Heart left ventricle (tissue), 16 donors: ENCODE measurements around the gene CSNK1G1. TPM values are rescaled to one million over a fixed set of nuclear protein-coding genes. Genes with fewer than 3 reads are reported as not detected.

Source experiments
- ATAC-seq, 4 donors: fragments of 200-7000 bp; cut with Tn5 transposase; one replicate each; pipeline ENCODE4 v1.9.1; 2020 to 2022; ENCODE audit warnings: moderate library complexity in 4 of 4, mild to moderate bottlenecking in 3 of 4, moderate number of reproducible peaks in 1 of 4
- DNase-seq, 5 donors: peaks; one replicate each; pipeline ENCODE4 v3.0.0-alpha.2; 2020
- H3K27ac ChIP-seq, 12 donors: fragments of 200-600 bp; sonication (generic) in 4 of 12; one replicate each; pipeline versions ENCODE4 v1.5.0 to v1.8.0; 2016 to 2022; ENCODE audit warnings: mild to moderate bottlenecking in 2 of 12
- H3K27me3 ChIP-seq, 9 donors: fragments of 200-600 bp; sonication (generic) in 2 of 9; one replicate each; pipeline versions ENCODE4 v1.5.1 to v1.8.0; 2016 to 2022; ENCODE audit warnings: mild to moderate bottlenecking in 3 of 9
- H3K36me3 ChIP-seq, 9 donors: fragments of 200-600 bp; sonication (generic) in 2 of 9; one replicate each; pipeline versions ENCODE4 v1.5.0 to v1.8.0; 2018 to 2022; ENCODE audit warnings: mild to moderate bottlenecking in 2 of 9
- H3K4me1 ChIP-seq, 12 donors: fragments of 200-600 bp; sonication (generic) in 4 of 12; one replicate each; pipeline versions ENCODE4 v1.5.0 to v1.8.0; 2016 to 2022; ENCODE audit warnings: mild to moderate bottlenecking in 3 of 12
- H3K4me3 ChIP-seq, 12 donors: fragments of 200-600 bp; sonication (generic) in 4 of 12; one replicate each; pipeline versions ENCODE4 v1.5.0 to v1.8.0; 2017 to 2022; ENCODE audit warnings: mild to moderate bottlenecking in 9 of 12, moderate library complexity in 4 of 12
- H3K9me3 ChIP-seq, 12 donors: fragments of 200-600 bp; sonication (generic) in 4 of 12; one replicate each; pipeline versions ENCODE4 v1.5.0 to v1.8.0; 2016 to 2022; ENCODE audit warnings: mild to moderate bottlenecking in 1 of 12
- CTCF ChIP-seq, 12 donors: fragments of 200-600 bp; sonication (generic) in 4 of 12; IDR thresholded peaks; one replicate each; pipeline versions ENCODE4 v1.5.0 to v1.8.0; 2018 to 2022; ENCODE audit warnings: antibody characterized with exemption in 12 of 12, mild to moderate bottlenecking in 5 of 12
- POLR2A ChIP-seq, 2 donors: fragments of 450-650 bp; IDR thresholded peaks; one replicate each; pipeline ENCODE4 v1.6.1; 2017; ENCODE audit warnings: antibody characterized with exemption in 2 of 2, mild to moderate bottlenecking in 2 of 2, moderate library complexity in 2 of 2
- WGBS, 4 donors: extraction: QIAGEN DNeasy Blood & Tissue Kit in 2 of 4; methylation state at CpG; one replicate each; pipeline versions ENCODE4 v1.1.5 to v1.1.7; 2013 to 2018; 5-methylcytosine and 5-hydroxymethylcytosine counted together
- intact Hi-C, 10 donors: fragments of 100-400 bp; cut with DNase I; formaldehyde crosslinking; loops; one replicate each; pipeline versions ENCODE4 v1.11.1 to v1.14.2; 2022
- polyA plus RNA-seq, 2 donors: library from polyadenylated mRNA; stranded (reverse); fragments of 200-250 nt; gene quantifications; one replicate each; pipeline ENCODE4 v1.2.3, GENCODE V29; 2013
- total RNA-seq, 9 donors: library from RNA; depleted of rRNA in 2 of 9; stranded (reverse); fragments of >200 nt in 2 of 9; fragmentation: NEBNext Ultra II Directional in 3 of 9; extraction: Animal tissue kit (Norgen Biotek cat#: 25700) in 3 of 9; gene quantifications; one replicate each; pipeline versions ENCODE4 v1.1.0 to v1.2.4, GENCODE V29; 2016 to 2023
- donor health status: ischemic (EF 13 %, LVEDD 7.1; RV severe dilation, severe dysfunction).
- donor health status: healthy with polysubstance abuse.
- donor health status: DM: no; HTN: yes; CAD: no.
- donor health status: DM: no; HTN: no; CAD: no.
- donor health status: ischemic (EF 25% LVEDD 6.9; RV normal size, moderate dysfunction).
- donor health status: ischemic (EF 25% LVEDD 5.7; RV mildly dilated, moderate dysfunction).
- donor health status: healthy.
- donor health status: DM: yes; HTN: yes; CAD: no.
- donor health status: ischemic (EF 35%, LVEDD 5.7; RV mildly dilated, moderate dysfunction).
- donor health status: nonischemic (EF 11% LVEDD 7.7; RV severe dilation, severe dysfunction).
- donor health status: DM: yes; HTN: yes; CAD: no.
- donor health status: PGD.
- donor health status: ischemic (EF 29% LVEDD 5.4; RV normal size, mild dysfunction).
- donor health status: nonischemic (EF 23%, LVEDD 6.1; RV moderate dilation, normal function).

The CSNK1G1 gene
- total and polyA plus RNA-seq, 11 donors, result 1.4 to 15.0 (median 7.4) TPM

GRCh38 chr15:64310036-64310435, 45.9 kb downstream of the CSNK1G1 start:
- Histone ChIP-seq H3K27me3 (no peaks in the 10 kb centered on the region), H3K27ac (no peak overlapping the region), H3K4me3 (no peak overlapping the region), H3K4me1 (peaks cover 0 to 9% (median 0%) of the 10 kb centered on the region in 12 donors), H3K36me3 (no peaks in the 10 kb centered on the region), H3K9me3 (peaks cover 0 to 16% (median 0%) of the 10 kb centered on the region in 12 donors)
- TF ChIP-seq CTCF (IDR thresholded peaks at IDR 0.05) (no peak), POLR2A (IDR thresholded peaks at IDR 0.05) (no peak)
- DNase-seq (no peak), ATAC-seq (no peak)
- intact Hi-C loops, result no loop called here

- TF ChIP-seq CTCF (IDR thresholded peaks at IDR 0.05), result no peak
- no peak for TF ChIP-seq POLR2A (IDR thresholded peaks at IDR 0.05)
- Histone ChIP-seq H3K27ac (no peak overlapping the region), H3K4me1 (no peaks in the 10 kb centered on the region), H3K27me3 (no peaks in the 10 kb centered on the region), H3K36me3 (peaks cover 0 to 3% (median under 1%) of the 10 kb centered on the region in 9 donors), H3K4me3 (no peak overlapping the region), H3K9me3 (peaks cover 0 to 12% (median 0%) of the 10 kb centered on the region in 12 donors)
- no peak for DNase-seq
- WGBS, 4 donors, result 85 to 94% (median 88%) methylated on average over 2 of the region's 2 CpGs
- ATAC-seq, result no peak
- intact Hi-C loops, result no loop called here
Measured at GRCh38 chr15:64305261-64305660, 50.7 kb downstream of the CSNK1G1 start.

DNA sequence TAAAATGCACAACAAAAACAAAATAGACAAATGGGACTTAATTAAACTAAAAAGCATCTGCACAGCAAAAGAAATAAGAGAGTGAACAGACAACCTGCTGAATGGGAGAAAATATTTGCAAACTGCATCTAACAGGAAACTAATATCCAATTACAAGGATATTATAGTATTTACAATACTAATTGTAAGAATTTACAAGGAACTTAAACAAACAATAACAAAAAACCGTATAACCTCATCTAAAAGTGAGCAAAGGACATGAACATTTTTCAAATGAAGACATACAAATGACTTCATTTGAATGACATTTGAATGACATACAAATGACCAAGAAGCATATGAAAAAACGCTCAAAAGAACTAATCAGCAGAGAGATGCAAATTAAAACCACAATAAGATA, 66.4 kb downstream of the CSNK1G1 start:
- Histone ChIP-seq H3K36me3 (no peaks in the 10 kb centered on the region), H3K4me1 (no peaks in the 10 kb centered on the region), H3K27ac (no peak overlapping the region), H3K9me3 (no peaks in the 10 kb centered on the region), H3K27me3 (no peaks in the 10 kb centered on the region), H3K4me3 (no peak overlapping the region)
- WGBS, 4 donors, result 86 to 91% (median 87%) methylated on average over 2 of the region's 2 CpGs
- no peak for TF ChIP-seq POLR2A (IDR thresholded peaks at IDR 0.05)
- no peak for TF ChIP-seq CTCF (IDR thresholded peaks at IDR 0.05)
- no peak for DNase-seq
- intact Hi-C loops, result no loop called here
- no peak for ATAC-seq

DNA sequence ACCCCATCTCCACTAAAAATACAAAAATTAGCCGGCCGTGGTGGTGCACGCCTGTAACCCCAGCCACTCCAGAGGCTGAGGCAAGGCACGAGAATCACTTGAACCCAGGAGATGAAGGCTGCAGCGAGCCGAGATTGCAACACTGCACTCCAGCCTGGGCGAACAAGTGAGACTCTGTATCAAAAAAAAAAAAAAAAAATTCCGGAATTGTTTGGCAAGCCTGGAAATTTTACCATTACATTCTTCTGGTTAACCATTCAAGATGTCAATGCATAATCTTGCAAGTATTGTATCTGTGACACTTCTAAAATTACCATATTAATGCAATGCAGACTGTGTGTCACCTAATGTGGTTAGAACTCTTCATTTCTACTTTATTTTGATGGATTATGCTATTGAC, 67.0 kb downstream of the CSNK1G1 start:
- H3K9me3 ChIP-seq, result no peaks in the 10 kb centered on the region
- no peak overlapping the region for H3K4me3 ChIP-seq
- 85 to 95% (median 93%) methylated on average over 8 of the region's 8 CpGs for WGBS, 4 donors
- intact Hi-C loops, result no loop called here
- TF ChIP-seq POLR2A (IDR thresholded peaks at IDR 0.05), result no peak
- no peak for TF ChIP-seq CTCF (IDR thresholded peaks at IDR 0.05)
- no peak overlapping the region for H3K27ac ChIP-seq
- DNase-seq, result no peak
- no peak for ATAC-seq
- H3K4me1 ChIP-seq, result peaks cover 0 to under 1% (median 0%) of the 10 kb centered on the region in 12 donors
- no peaks in the 10 kb centered on the region for H3K27me3 ChIP-seq
- H3K36me3 ChIP-seq, result no peaks in the 10 kb centered on the region
